ENCODE measurements around the gene WDFY4.

The WDFY4 gene

DNA sequence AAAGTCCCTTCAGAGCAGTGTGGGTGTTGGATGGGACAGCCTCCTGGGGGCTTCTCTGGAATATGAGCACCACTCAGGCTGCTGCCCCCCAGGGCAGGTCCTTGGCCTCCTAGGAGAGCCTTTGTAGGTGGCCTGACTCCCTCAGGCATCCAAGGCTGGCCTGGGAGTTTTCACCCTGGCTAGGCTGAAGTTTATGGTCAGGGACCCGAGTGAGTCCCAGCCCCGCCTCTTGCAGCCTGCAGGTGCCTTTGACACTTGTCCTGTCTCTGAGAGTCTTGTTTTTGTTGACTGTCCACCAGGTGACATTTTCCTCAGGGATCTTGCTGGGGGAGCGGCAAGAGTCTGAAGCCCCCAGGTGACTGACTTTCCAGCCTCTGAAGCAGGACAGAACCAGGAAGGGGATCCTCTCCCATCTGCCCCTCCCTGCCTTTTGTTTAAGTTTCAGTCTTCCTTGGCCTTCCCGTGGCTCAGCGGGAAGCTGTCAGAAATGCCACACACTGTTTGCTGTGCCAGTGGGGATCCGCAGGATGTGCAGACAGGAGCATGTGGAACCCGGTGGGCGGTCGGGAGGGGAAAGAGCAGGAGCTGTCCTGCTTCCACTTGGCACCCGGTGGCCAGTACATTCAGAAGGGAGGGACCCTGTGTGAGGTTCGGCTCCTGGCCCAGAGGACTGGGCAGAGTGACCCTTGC, 195.5 kb downstream of the WDFY4 start:
- DNase-seq (ENCODE audit: low read depth in 3 of 3) = no peak

DNA sequence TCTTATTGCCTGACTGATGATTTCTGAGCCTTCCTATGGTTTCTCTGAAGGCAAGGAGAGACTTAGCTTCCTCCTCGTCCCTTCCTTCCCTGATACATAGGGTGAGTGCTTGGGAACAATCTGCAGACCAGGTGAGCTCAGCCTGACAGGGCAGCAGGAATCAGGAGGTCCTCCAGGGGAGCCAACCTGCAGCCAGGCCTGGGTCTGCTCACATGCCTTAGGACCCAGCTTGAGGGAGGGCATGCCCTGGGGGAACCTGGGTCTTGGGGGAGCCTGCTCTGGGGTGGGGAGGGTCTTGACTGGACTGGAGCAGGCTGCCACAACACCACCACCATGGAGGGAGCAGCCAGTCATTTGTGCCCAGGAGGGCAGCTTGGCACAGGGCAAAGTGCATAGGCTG, 197.3 kb downstream of the WDFY4 start:
- no peak for DNase-seq (ENCODE audit: low read depth in 3 of 3)

- no peak for DNase-seq (ENCODE audit: low read depth in 3 of 3)
Measured at GRCh38 chr10:48882881-48883280, 198.2 kb downstream of the WDFY4 start.

- no peak for DNase-seq (ENCODE audit: low read depth in 3 of 3)
Measured at GRCh38 chr10:48883701-48884100, 199.0 kb downstream of the WDFY4 start.

DNA sequence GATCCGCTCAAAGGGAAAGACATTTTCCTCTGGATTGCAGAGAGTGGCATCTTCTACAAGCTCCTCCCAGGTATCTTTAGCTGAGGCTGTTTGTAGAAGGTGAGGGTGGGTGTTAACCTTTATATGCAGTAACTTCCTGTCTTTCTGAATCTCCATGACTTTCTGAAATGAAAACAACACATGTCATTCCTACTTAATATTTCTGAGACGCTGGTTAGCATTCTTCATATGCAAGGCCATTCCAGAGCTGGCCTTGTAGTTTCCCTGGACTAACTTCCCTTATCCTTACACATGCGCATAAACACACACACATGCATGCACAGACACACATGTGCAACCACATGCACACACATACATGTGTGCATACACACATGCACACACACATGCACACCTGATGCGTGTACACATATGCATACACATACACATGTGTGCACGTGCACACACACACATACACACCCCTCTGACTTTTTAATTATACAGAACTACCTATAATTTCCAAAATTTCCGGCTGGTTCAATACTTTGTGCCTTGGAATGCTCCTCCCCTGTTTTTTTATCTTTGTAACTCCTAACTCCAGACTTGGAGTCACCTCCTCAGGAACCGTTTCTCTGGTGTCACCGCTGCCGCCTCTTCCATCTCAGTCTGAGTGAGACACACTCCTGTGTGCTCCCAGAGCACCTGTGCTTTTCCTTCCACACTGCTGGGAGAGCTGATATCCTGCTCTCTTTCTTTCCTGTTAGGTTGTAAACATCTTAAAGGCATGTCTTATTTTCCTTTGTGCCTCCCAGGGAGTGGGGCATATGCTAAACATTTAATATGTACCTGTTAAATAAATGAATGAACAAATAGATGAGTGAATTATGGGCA, 199.7 kb downstream of the WDFY4 start:
- DNase-seq (ENCODE audit: low read depth in 3 of 3) = no peak

- no peak for DNase-seq (ENCODE audit: low read depth in 3 of 3)
Measured at GRCh38 chr10:48885376-48885775, 200.7 kb downstream of the WDFY4 start.

DNA sequence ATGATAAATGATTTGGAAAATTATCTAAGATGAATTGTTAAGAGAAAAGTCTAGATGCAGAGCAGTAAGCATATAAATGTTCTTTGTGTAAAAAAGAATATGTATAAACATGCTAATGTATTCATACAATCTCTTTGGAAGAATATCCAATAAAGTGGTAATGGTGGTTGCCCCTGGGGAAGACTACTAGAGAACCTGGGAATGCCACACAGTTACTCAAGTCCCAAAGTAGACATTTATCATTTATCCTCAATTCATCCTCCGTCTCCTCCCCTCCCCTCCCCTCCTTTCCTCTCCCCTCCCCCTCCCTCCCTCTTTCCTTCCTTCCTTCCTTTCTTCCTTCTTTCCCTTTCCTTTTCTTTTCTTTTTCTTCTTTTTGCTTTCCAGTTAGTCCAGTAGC, 203.3 kb downstream of the WDFY4 start:
- no peak for DNase-seq (ENCODE audit: low read depth in 3 of 3)

- DNase-seq (ENCODE audit: low read depth in 3 of 3) = no peak
Measured at GRCh38 chr10:48890888-48891850, 206.5 kb downstream of the WDFY4 start.

GRCh38 chr10:48894911-48895802, 210.5 kb downstream of the WDFY4 start:
- no peak for DNase-seq (ENCODE audit: low read depth in 3 of 3)

- no peak for DNase-seq (ENCODE audit: low read depth in 3 of 3)
Measured at GRCh38 chr10:48895803-48896195, 211.1 kb downstream of the WDFY4 start.

DNA sequence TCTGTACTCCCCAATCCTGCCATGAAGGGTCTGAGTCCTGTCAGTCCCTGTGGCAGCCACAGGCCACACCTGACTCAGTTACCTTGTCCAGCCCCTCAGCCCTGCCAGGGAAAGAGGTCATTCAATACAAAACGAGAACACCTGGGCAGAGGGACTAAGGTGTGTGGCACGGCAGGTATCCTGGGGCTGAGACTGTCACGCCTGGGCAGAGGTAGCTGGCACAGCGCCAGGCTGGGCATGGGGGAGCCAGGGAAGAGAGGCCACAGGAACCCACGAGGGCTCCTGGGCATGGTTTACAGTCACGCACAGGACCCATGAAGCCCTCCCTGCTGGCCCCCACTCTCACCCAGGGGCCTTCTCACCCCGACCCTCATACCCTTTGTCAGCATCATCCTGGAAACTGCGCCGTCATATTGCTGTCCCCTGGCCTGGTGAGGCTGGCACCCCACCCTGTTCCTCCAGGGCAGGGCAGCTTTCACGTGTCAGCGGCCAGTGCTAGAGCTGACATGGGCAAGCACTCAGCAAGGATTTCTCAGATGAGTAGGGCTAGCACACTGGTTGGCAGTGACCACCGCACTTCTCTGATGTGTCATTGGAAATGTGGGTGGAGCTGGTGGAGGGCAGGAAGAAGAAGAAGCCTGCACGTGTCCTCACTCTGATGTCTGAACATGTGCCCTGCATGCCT, 212.2 kb downstream of the WDFY4 start:
- no peak for DNase-seq (ENCODE audit: low read depth in 3 of 3)

DNA sequence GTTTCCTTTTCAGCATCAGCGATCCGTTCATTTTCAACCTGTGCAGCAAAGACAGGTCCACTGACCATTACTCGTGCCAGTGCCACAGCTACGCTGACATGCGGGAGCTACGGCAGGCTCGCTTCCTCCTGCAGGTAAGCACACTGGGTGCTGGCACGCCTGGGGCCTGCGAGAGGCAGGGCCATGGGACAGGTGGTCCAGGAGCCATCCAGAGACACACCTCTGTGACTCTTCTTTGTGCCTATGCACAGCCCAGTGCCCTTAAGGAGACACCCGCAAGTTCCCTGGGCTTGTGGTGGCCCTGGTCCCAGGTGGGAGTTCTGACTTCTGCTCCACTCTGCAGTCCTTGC, 212.7 kb downstream of the WDFY4 start:
- DNase-seq (ENCODE audit: low read depth in 3 of 3) = no peak

GRCh38 chr10:48898426-48898825, 213.8 kb downstream of the WDFY4 start:
- no peak for DNase-seq (ENCODE audit: low read depth in 3 of 3)

DNA sequence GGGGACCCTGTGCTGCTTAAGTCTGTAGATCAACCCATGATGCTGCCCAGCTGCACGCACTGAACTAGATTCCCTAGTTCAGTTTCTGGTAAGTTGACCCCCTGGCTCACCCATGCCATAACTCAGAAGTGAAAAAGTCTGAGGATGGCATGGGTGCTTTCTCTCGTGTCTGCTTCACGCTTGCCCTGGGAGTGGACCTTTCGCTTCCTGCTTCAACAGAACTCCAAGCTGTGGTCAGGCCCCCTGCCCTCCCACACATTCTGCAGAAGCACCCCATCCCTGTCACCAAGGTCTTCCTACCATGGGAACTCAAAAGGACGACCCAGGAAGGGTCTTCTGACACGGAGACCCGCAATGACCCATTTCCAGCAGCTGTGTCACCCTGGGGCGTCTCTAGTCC, 215.1 kb downstream of the WDFY4 start:
- DNase-seq (ENCODE audit: low read depth in 3 of 3) = no peak

DNA sequence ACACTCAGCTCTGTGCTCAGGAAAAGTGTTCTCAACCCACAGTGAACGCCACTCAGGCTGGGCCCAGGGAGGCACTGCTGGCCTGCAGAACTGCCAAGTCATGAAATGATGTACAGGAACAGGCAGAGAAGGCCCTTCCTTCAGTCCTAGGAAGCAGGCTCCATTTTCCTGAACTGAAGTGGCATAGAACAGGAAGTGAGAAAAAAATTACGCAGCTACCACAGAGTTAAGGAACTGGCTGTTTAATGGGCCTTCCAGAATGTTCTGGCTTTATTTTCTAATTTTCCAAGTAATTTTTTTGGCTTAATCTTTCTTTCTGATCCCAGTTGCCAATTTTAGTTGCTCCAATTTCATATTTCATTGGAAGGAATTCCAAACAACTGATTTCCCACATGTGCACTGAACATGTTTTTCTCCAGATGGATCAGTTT, 215.7 kb downstream of the WDFY4 start:
- no peak for DNase-seq (ENCODE audit: low read depth in 3 of 3)

DNA sequence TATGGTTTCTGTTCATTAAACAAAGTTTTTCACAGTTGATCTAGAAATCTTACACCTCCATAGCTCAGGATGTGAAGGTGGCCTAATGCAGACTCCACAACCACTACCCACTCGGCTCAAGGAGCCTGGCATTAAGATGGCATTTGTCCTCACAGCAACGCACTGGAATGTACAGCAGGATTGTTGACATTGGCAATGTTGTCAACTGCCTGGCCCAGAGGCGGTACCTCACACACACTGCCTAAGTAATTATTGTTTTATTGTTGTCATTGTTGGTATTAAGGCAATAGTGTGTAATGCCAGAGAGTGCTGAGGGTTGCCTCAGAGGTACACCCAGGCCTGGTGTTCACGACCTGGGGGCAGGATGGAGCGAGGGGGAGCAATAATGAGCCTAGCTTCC, 216.6 kb downstream of the WDFY4 start:
- DNase-seq (ENCODE audit: low read depth in 3 of 3) = no peak

DNA sequence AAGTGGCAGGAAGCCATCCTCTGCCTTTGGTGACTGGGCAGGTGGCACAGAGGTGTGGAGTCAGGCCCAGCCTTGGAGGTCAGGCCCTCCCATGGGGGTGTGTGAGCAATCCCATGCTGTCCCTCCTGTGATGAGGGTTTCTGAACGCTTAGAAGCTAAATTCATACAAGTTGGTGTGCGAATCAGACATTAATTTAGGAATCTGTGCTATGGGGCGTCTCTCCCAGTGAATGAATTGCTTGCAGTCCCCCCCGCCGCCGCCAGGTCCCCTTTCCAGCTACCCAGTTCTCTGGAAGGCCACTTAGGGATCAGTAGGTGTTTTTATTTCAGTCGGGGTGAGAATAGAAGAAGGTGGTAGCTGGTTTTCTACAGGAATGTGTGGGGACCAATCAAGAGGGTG, 217.4 kb downstream of the WDFY4 start:
- no peak for DNase-seq (ENCODE audit: low read depth in 3 of 3)

GRCh38 chr10:48903151-48903550, 218.5 kb downstream of the WDFY4 start:
- no peak for DNase-seq (ENCODE audit: low read depth in 3 of 3)

DNA sequence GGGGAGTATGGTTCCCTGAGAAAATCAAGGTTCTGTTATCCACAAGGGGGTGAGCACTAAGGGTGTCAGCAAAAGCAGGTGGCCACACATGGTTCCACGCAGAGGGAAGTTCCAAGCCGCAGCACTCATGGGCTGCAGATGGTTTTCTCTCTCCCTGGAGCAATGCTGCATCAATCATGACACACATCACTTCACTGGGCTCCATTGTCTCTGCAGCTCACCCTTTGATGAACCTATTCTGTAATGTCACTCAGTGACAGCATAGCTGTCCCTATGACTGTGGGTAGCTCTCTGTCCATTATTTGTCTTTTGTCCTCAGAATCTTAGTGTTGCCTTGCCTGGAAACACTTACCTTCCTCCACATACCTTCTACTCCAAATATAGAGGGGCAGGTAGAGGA, 220.2 kb downstream of the WDFY4 start:
- DNase-seq (ENCODE audit: low read depth in 3 of 3) = no peak

- no peak for DNase-seq (ENCODE audit: low read depth in 3 of 3)
Measured at GRCh38 chr10:48905311-48905710, 220.6 kb downstream of the WDFY4 start.

DNA sequence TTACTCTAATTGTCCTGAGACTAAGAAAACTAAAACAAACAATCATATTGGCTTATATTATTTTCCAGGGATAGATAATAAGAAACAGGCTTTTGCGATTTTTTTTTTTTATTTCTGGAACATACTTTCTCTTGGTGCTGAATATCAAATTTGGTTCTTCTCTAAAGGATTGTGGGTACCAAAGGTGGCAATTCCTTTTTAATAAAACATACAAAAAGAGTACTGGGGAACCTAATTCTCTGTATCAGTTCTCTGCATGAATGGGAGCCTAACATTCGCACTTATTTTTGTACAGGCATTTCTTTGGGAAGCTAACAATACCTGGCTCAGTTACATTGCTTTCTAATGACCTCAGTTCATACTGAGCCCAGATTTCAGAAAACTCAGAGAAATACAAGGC, 222.2 kb downstream of the WDFY4 start:
- no peak for DNase-seq (ENCODE audit: low read depth in 3 of 3)
